Mesenteric fat pad (tissue), 1 donor: ENCODE measurements around the gene INSIG2. TPM values are rescaled to one million over a fixed set of nuclear protein-coding genes. Genes with fewer than 3 reads are reported as not detected.

Source experiments
- DNase-seq: peaks from one replicate; pipeline ENCODE4 v3.0.0-alpha.2; 2020; ENCODE audit warnings: low spot score
- total RNA-seq: library from RNA; stranded (reverse); fragmentation: NEBNext Ultra II Directional; extraction: Animal tissue kit (Norgen Biotek cat#: 25700); gene quantifications from one replicate; pipeline ENCODE4 v1.2.1, GENCODE V29; 2021
- donor health status: DM: yes; HTN: yes; CAD: no.

The INSIG2 gene
- total RNA-seq, 1 donor from 2014 or later = 21.5 TPM

GRCh38 chr2:118098307-118099030 lies 10.2 kb downstream of the INSIG2 start:
- DNase-seq = no peak

GRCh38 chr2:118102433-118103082 lies 14.3 kb downstream of the INSIG2 start:
- no peak for DNase-seq

GRCh38 chr2:118103951-118104940 lies 16.0 kb downstream of the INSIG2 start:
- no peak for DNase-seq

GRCh38 chr2:118105497-118105896 lies 17.2 kb downstream of the INSIG2 start:
- no peak for DNase-seq

GRCh38 chr2:118106926-118107325 lies 18.7 kb downstream of the INSIG2 start:
- DNase-seq = no peak

GRCh38 chr2:118110310-118110709 lies 22.0 kb downstream of the INSIG2 start:
- no peak for DNase-seq

- DNase-seq = no peak
These were observed 22.7 kb downstream of the INSIG2 start for GRCh38 chr2:118110991-118111390.

- no peak for DNase-seq
These were observed 24.6 kb downstream of the INSIG2 start for GRCh38 chr2:118112771-118113334.

- DNase-seq = no peak
These were observed 26.6 kb downstream of the INSIG2 start for GRCh38 chr2:118114863-118115262.

- DNase-seq = no peak
These were observed 27.5 kb downstream of the INSIG2 start for GRCh38 chr2:118115761-118116160.

GRCh38 chr2:118118479-118118878 lies 30.2 kb downstream of the INSIG2 start:
- DNase-seq = no peak

GRCh38 chr2:118119158-118119727 lies 31.0 kb downstream of the INSIG2 start:
- DNase-seq = no peak

- no peak for DNase-seq
These were observed 31.6 kb downstream of the INSIG2 start for GRCh38 chr2:118119761-118120400.

- DNase-seq = no peak
These were observed 32.1 kb downstream of the INSIG2 start for GRCh38 chr2:118120401-118120780.

GRCh38 chr2:118121101-118121500 lies 32.8 kb downstream of the INSIG2 start:
- DNase-seq = no peak

- DNase-seq = no peak
These were observed 33.8 kb downstream of the INSIG2 start for GRCh38 chr2:118121986-118122524.

- DNase-seq = no peak
These were observed 34.5 kb downstream of the INSIG2 start for GRCh38 chr2:118122594-118123281.

GRCh38 chr2:118123561-118124232 lies 35.4 kb downstream of the INSIG2 start:
- DNase-seq = no peak

- no peak for DNase-seq
These were observed 36.1 kb downstream of the INSIG2 start for GRCh38 chr2:118124288-118124891.
